Transverse colon (tissue), 4 donors: ENCODE measurements around the gene RNASEL. TPM values are rescaled to one million over a fixed set of nuclear protein-coding genes. Genes with fewer than 3 reads are reported as not detected.

Experiments
- DNase-seq: peaks from one replicate; pipeline ENCODE4 v3.0.0-alpha.2; 2019
- H3K27ac ChIP-seq, 4 donors: fragments of 200-600 bp; sonication (generic); 2 replicates each; pipeline ENCODE4 v1.5.1; 2016 to 2018; ENCODE audit warnings: inconsistent platforms in 4 of 4
- H3K27me3 ChIP-seq: fragments of 200-600 bp; sonication (generic); 2 replicates; pipeline ENCODE4 v1.5.1; 2017; ENCODE audit warnings: inconsistent platforms
- H3K36me3 ChIP-seq, 4 donors: fragments of 200-600 bp; sonication (generic); 2 replicates each; pipeline ENCODE4 v1.5.1; 2017 to 2019; ENCODE audit warnings: inconsistent platforms in 4 of 4
- H3K4me1 ChIP-seq, 4 donors: fragments of 200-600 bp; sonication (generic); 2 replicates each; pipeline ENCODE4 v1.5.1; 2017 to 2020; ENCODE audit warnings: inconsistent platforms in 4 of 4
- H3K4me3 ChIP-seq, 4 donors: fragments of 200-600 bp; sonication (generic); 1 replicate in 1 of 4; 2 replicates in 3 of 4; pipeline versions ENCODE4 v1.5.1 to v1.6.1; 2017 to 2019; ENCODE audit warnings: inconsistent platforms in 4 of 4
- H3K9me3 ChIP-seq, 2 donors: fragments of 200-600 bp; sonication (generic); 2 replicates each; pipeline ENCODE4 v1.5.1; 2017 to 2019; ENCODE audit warnings: inconsistent platforms in 2 of 2
- EP300 ChIP-seq: sonication (generic); formaldehyde crosslinking; IDR thresholded peaks from one replicate; pipeline ENCODE4 v1.6.1; 2017; ENCODE audit warnings: antibody characterized with exemption, low read depth
- POLR2A ChIP-seq: fragments of 450-650 bp; IDR thresholded peaks from one replicate; pipeline ENCODE4 v1.6.1; 2016; ENCODE audit warnings: antibody characterized with exemption, mild to moderate bottlenecking, moderate library complexity
- POLR2AphosphoS5 ChIP-seq, 3 donors: sonication (generic); formaldehyde crosslinking; IDR thresholded peaks; one replicate each; pipeline ENCODE4 v1.6.1; 2016; ENCODE audit warnings: antibody characterized with exemption in 3 of 3
- WGBS, 2 donors: methylation state at CpG; one replicate each; pipeline ENCODE4 v1.1.5; 2018; ENCODE audit warnings: low coverage in 1 of 2; 5-methylcytosine and 5-hydroxymethylcytosine counted together
- in situ Hi-C, 4 donors: fragments of 200-750 bp; cut with MboI; loops; one replicate each; pipeline versions ENCODE4 v1.15.0 to v1.15.1; 2017; ENCODE audit warnings: low sequenced_read_pairs in 3 of 4, low pct_ligation_motif_present in 1 of 4, low pct_unique_long_range_greater_than_20kb in 1 of 4
- intact Hi-C: fragments of 100-400 bp; cut with DNase I; formaldehyde crosslinking; loops from one replicate; pipeline ENCODE4 v1.15.1; 2023; ENCODE audit warnings: low total_unique reads
- total RNA-seq, 4 donors: library from RNA; depleted of rRNA; stranded (reverse); fragments of >200 nt; gene quantifications; one replicate each; pipeline ENCODE4 v1.1.0, GENCODE V29; 2016
- TF ChIP-seq, protein P1 (sequence below), 5 experiments: fragments of 200-600 bp in 3 of 5; fragments of 450-650 bp in 2 of 5; sonication (generic) in 3 of 5; IDR thresholded peaks; 1 replicate in 2 of 5; 2 replicates in 3 of 5; pipeline ENCODE4 v1.5.1; 2016 to 2017; ENCODE audit warnings: antibody characterized with exemption in 5 of 5, inconsistent platforms in 3 of 5, mild to moderate bottlenecking in 2 of 5, moderate library complexity in 1 of 5

Gene RNASEL
- total RNA-seq, 4 donors from 2014 or later, result 9.0 to 19.9 (median 15.4) TPM

DNA sequence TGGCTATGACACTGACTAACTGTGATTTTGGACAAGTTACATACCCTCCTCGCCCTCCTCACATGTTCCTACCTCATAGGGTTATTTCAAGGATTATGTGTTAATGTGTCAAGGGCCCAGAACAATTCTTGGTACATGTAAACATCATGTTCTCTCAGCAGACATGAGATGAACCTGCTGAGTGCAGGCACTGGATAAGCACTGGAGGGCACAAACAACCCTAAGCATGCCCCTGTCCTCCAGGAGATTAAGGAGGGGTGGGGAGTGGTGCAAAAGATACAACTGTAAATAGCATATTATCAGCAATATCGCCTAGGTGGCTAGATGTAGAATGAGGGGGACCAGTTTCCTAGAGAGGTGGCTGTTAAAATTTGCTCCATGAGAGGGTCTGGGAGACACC, 32.9 kb upstream of the RNASEL start:
- in situ Hi-C loops (no loop called here), intact Hi-C loops (no loop called here)
- no peak for DNase-seq
- Histone ChIP-seq H3K9me3 (no peaks in the 10 kb centered on the region), H3K4me1 (peaks cover 0 to 2% (median 0%) of the 10 kb centered on the region in 4 donors), H3K36me3 (no peaks in the 10 kb centered on the region), H3K27me3 (no peaks in the 10 kb centered on the region), H3K27ac (no peak overlapping the region), H3K4me3 (no peak overlapping the region)
- no peak for TF ChIP-seq EP300
- TF ChIP-seq POLR2AphosphoS5 (IDR thresholded peaks at IDR 0.05), result no peak
- TF ChIP-seq, protein P1, sequence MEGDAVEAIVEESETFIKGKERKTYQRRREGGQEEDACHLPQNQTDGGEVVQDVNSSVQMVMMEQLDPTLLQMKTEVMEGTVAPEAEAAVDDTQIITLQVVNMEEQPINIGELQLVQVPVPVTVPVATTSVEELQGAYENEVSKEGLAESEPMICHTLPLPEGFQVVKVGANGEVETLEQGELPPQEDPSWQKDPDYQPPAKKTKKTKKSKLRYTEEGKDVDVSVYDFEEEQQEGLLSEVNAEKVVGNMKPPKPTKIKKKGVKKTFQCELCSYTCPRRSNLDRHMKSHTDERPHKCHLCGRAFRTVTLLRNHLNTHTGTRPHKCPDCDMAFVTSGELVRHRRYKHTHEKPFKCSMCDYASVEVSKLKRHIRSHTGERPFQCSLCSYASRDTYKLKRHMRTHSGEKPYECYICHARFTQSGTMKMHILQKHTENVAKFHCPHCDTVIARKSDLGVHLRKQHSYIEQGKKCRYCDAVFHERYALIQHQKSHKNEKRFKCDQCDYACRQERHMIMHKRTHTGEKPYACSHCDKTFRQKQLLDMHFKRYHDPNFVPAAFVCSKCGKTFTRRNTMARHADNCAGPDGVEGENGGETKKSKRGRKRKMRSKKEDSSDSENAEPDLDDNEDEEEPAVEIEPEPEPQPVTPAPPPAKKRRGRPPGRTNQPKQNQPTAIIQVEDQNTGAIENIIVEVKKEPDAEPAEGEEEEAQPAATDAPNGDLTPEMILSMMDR (IDR thresholded peaks at IDR 0.05), result no peak
- TF ChIP-seq POLR2A, result no peak
- 93% methylated on average over 2 of the region's 2 CpGs; no CpG with 5 or more reads in 1 of the 2 donors for WGBS, 2 donors

DNA sequence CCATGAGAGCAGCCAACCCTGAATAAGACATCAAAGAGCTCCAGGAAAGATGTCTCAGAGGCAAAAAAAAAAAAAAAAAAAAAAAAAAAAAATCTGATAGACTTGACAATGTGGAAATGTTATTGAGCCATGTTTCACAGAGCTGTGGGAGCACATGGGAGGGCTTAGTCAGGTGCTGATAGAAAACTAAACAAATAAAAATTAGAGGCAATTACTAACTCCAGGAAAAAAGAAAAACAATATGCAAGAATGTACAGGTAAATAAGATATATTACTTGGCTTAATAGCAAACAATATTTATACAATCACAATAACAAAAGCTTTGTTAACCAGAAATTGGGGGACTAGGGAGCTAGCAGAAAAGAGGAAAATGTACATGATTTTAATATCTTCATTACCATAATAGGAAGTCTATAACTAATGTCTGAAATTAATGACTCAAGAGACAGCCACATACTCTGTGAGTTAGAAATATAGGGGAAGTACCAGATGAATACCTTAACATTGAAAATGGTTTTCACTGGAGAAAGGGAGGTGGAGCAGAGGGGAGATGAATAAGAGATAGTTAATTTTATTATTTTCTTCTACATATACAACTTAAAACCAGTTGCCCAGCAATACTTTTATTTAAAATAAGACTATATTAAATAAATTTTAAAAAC, 32.0 kb upstream of the RNASEL start:
- no peaks in the 10 kb centered on the region for H3K9me3 ChIP-seq
- peaks cover 0 to 10% (median 6%) of the 10 kb centered on the region in 4 donors for H3K4me1 ChIP-seq
- TF ChIP-seq, protein P1 (IDR thresholded peaks at IDR 0.05), result no peak
- TF ChIP-seq EP300 (no peak), POLR2AphosphoS5 (IDR thresholded peaks at IDR 0.05) (no peak), POLR2A (no peak)
- H3K36me3 ChIP-seq, result no peaks in the 10 kb centered on the region
- no peaks in the 10 kb centered on the region for H3K27me3 ChIP-seq
- intact Hi-C loops (no loop called here), in situ Hi-C loops (no loop called here)
- DNase-seq, result no peak
- H3K4me3 ChIP-seq, result no peak overlapping the region
- H3K27ac ChIP-seq, result no peak overlapping the region

DNA sequence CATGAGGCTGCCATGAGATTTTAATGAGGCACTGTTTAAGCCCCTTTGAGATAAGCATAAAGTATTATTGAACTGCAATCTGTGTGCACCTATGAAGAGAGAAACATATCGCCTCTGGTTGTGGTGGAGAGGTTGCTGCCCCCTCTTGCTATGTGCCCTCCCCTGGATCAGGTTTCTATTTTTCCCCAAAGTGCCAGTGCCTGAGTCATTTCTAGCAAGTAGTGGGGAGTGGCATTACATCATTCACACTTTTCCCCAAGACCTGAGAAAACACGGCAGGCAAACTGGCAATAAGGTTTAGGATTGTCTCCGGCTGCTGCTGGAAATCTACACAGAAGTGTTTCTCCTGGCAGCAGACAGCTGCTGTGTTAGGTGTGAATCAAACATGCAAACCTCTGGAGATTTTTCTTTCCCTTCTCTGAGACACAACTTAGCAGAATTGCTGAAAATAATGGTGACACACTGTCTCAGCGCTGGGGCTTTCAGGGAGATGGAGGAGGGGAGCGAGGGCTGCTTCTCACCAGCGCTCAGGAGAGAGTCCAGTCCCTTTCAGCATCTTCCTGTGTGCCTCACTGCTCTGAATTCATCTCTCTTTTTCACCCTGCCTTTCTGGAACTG, 28.8 kb upstream of the RNASEL start:
- no peaks in the 10 kb centered on the region for H3K36me3 ChIP-seq
- H3K9me3 ChIP-seq, result no peaks in the 10 kb centered on the region
- in situ Hi-C loops (no loop called here), intact Hi-C loops (loop anchor here (2.0 kb wide), 1 partner anchor 15 kb away; no protein-coding TSS in a partner anchor)
- H3K27ac ChIP-seq, result no peak overlapping the region
- peaks cover 29% of the 10 kb centered on the region for H3K27me3 ChIP-seq
- no peak for DNase-seq
- WGBS, 2 donors, result 70 to 73% methylated on average over 2 to 6 of the region's 6 CpGs
- H3K4me1 ChIP-seq, result peaks cover 0 to 34% (median 24%) of the 10 kb centered on the region in 4 donors
- no peak overlapping the region for H3K4me3 ChIP-seq
- TF ChIP-seq POLR2AphosphoS5 (IDR thresholded peaks at IDR 0.05) (no peak), POLR2A (no peak), EP300 (no peak)
- TF ChIP-seq, protein P1 (IDR thresholded peaks at IDR 0.05), result no peak

DNA sequence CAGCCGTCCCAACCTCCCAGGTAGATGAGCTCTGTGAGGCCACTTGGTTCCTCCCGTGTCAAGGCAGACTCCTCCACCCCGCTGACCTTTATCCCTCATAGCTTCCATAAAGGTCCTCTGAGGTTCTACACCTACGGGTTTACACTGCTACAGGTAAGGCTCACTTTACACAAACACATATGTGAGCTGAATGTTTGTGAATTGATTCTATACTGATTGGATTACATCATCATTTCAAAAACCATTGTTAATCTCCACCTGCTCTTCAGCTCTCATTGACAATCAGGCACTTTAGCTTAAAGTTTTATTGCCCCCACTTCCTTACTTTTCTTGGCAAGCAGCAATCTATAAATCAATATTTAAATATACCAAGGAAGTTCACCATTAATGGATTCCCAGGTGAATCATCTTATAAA, 28.0 kb upstream of the RNASEL start:
- Histone ChIP-seq H3K4me1 (peaks cover 0 to 34% (median 24%) of the 10 kb centered on the region in 4 donors), H3K36me3 (no peaks in the 10 kb centered on the region), H3K4me3 (no peak overlapping the region), H3K27me3 (peaks cover 34% of the 10 kb centered on the region), H3K9me3 (no peaks in the 10 kb centered on the region), H3K27ac (no peak overlapping the region)
- TF ChIP-seq POLR2A (no peak), EP300 (no peak), POLR2AphosphoS5 (IDR thresholded peaks at IDR 0.05) (no peak)
- TF ChIP-seq, protein P1 (IDR thresholded peaks at IDR 0.05), result no peak
- intact Hi-C loops (loop anchor here (2.0 kb wide), 1 partner anchor 14 kb away; no protein-coding TSS in a partner anchor), in situ Hi-C loops (no loop called here)
- DNase-seq, result no peak
- 48 to 50% methylated on average over 1 to 4 of the region's 4 CpGs for WGBS, 2 donors
